ENCODE measurements around the gene ST6GALNAC6.

The ST6GALNAC6 gene

GRCh38 chr9:127915801-127916719 is 16.7 kb upstream of the ST6GALNAC6 start:
- no peak for DNase-seq

GRCh38 chr9:127915325-127915752 is 15.9 kb upstream of the ST6GALNAC6 start:
- no peak for DNase-seq

GRCh38 chr9:127913682-127914081 is 14.3 kb upstream of the ST6GALNAC6 start:
- no peak for DNase-seq

- no peak for DNase-seq
These were observed 13.5 kb upstream of the ST6GALNAC6 start for GRCh38 chr9:127912882-127913281.

GRCh38 chr9:127912296-127912695 is 12.9 kb upstream of the ST6GALNAC6 start:
- DNase-seq, result no peak

GRCh38 chr9:127910613-127911205 is 11.3 kb upstream of the ST6GALNAC6 start:
- DNase-seq, result no peak

- no peak for DNase-seq
These were observed 10.5 kb upstream of the ST6GALNAC6 start for GRCh38 chr9:127909839-127910273.

- DNase-seq, result no peak
These were observed 9.2 kb upstream of the ST6GALNAC6 start for GRCh38 chr9:127908660-127908926.

GRCh38 chr9:127907867-127908659 is 8.7 kb upstream of the ST6GALNAC6 start:
- DNase-seq, result no peak

GRCh38 chr9:127905788-127906191 is 6.4 kb upstream of the ST6GALNAC6 start:
- DNase-seq, result no peak

GRCh38 chr9:127905004-127905728 is 5.8 kb upstream of the ST6GALNAC6 start:
- DNase-seq, result no peak

GRCh38 chr9:127904561-127905003 is 5.2 kb upstream of the ST6GALNAC6 start:
- DNase-seq, result no peak

GRCh38 chr9:127903557-127904475 is 4.4 kb upstream of the ST6GALNAC6 start:
- no peak for DNase-seq

GRCh38 chr9:127898433-127899127 is 823 bp downstream of the ST6GALNAC6 start:
- DNase-seq, result no peak

GRCh38 chr9:127897193-127897692 is 2.2 kb downstream of the ST6GALNAC6 start:
- DNase-seq, result no peak

- DNase-seq, result no peak
These were observed 2.8 kb downstream of the ST6GALNAC6 start for GRCh38 chr9:127896395-127897192.

GRCh38 chr9:127895811-127896210 is 3.6 kb downstream of the ST6GALNAC6 start:
- no peak for DNase-seq

- no peak for DNase-seq
These were observed 6.0 kb downstream of the ST6GALNAC6 start for GRCh38 chr9:127893392-127893791.

GRCh38 chr9:127892831-127893230 is 6.6 kb downstream of the ST6GALNAC6 start:
- DNase-seq, result no peak

GRCh38 chr9:127890053-127890452 is 9.3 kb downstream of the ST6GALNAC6 start:
- DNase-seq, result no peak
